Brain microvascular endothelial cell (primary cell): ENCODE results near the gene VWA1.
A peak's percentile ranks its signal among the peaks of the same experiment; 100 is the strongest.

Source experiments
- DNase-seq: peaks from one replicate; pipeline ENCODE4 v3.0.0-alpha.2; 2020
- H3K27ac ChIP-seq: fragments of 250-450 bp; sonication (Bioruptor Pico); 2 replicates; pipeline ENCODE4 v1.5.1; 2020; ENCODE audit warnings: mild to moderate bottlenecking, moderate library complexity
- H3K27me3 ChIP-seq: fragments of 250-450 bp; sonication (Bioruptor Pico); replicated peaks from 2 replicates; pipeline ENCODE4 v1.5.1; 2020; ENCODE audit warnings: mild to moderate bottlenecking
- H3K36me3 ChIP-seq: fragments of 250-450 bp; sonication (Bioruptor Pico); replicated peaks from 2 replicates; pipeline ENCODE4 v1.5.1; 2020; ENCODE audit warnings: mild to moderate bottlenecking
- H3K4me3 ChIP-seq: 2 replicates; pipeline ENCODE4 v1.5.1; 2011; ENCODE audit warnings: low read depth, mild to moderate bottlenecking, control low read depth, low read length, moderate library complexity
- CTCF ChIP-seq: IDR thresholded peaks from 2 replicates; pipeline ENCODE4 v1.5.1; 2011; ENCODE audit warnings: low read depth, mild to moderate bottlenecking, moderate library complexity, low read length, control low read depth, inconsistent platforms; ENCODE audit errors: missing control alignments
- in situ Hi-C: cut with HindIII; loops from 2 replicates; pipeline ENCODE4 v1.10.0; 2017; ENCODE audit warnings: low sequenced_read_pairs, low pct_ligation_motif_present

The VWA1 gene

DNA sequence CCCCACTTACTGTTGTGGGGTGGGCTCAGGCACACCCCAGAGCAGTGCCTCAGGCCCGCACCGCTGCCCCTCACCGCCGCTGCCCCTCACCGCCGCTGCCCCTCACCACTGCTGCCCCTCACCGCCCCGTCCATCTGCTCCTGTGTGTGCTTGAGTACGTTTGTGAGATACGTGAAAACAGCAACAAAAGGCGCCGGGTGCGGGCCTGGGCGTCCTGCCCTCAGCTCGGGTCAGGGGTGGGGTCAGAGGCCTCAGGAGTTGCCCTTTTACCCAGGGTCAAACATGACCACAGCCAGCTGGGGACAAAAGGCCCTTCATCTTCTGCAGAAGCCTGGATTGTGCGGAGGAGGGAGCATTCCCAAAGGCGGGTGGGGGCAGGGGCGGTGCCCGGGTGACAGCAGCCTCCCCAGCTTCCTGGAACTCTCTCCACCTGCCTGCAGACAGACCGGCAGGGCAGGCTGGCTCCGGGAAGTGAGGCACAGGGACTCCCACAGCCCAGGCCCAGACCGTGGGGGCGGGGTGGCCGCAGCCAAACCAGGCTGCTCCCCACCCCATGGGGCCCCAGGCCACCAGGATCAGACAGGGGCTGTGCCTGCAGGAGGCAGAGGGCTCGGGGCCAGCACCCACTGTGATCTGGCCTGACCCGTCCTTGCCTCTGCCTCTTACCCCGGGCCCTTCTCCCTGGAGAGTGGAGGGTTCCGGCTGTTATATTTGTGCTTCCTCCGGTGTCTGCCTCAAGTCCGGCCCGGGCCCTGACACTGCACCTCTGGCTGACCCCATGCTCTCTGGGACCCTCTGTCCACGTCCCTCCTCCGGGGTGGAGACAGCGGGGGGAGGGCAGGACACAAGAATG, 2.3 kb upstream of the VWA1 start:
- no peak for TF ChIP-seq CTCF
- H3K4me3 ChIP-seq = no peak overlapping the region
- no peaks in the 10 kb centered on the region for H3K27me3 ChIP-seq
- H3K36me3 ChIP-seq = no peaks in the 10 kb centered on the region
- in situ Hi-C loops = no loop called here
- DNase-seq = no peak
- H3K27ac ChIP-seq = no peak overlapping the region

GRCh38 chr1:1433804-1434130, 1.7 kb upstream of the VWA1 start:
- no peaks in the 10 kb centered on the region for H3K27me3 ChIP-seq
- no peak overlapping the region for H3K27ac ChIP-seq
- DNase-seq = no peak
- no peak for TF ChIP-seq CTCF
- H3K36me3 ChIP-seq = no peaks in the 10 kb centered on the region
- no peak overlapping the region for H3K4me3 ChIP-seq
- in situ Hi-C loops = no loop called here

- H3K4me3 ChIP-seq = no peak overlapping the region
- no peak for TF ChIP-seq CTCF
- in situ Hi-C loops = no loop called here
- no peaks in the 10 kb centered on the region for H3K36me3 ChIP-seq
- H3K27ac ChIP-seq = no peak overlapping the region
- no peaks in the 10 kb centered on the region for H3K27me3 ChIP-seq
- no peak for DNase-seq
Measured at GRCh38 chr1:1434131-1434823, 1.2 kb upstream of the VWA1 start.

- in situ Hi-C loops = no loop called here
- Histone ChIP-seq H3K36me3 (no peaks in the 10 kb centered on the region), H3K4me3 (no peak overlapping the region), H3K27me3 (no peaks in the 10 kb centered on the region), H3K27ac (no peak overlapping the region)
- no peak for TF ChIP-seq CTCF
- no peak for DNase-seq
Measured at GRCh38 chr1:1434824-1435105, 725 bp upstream of the VWA1 start.

DNA sequence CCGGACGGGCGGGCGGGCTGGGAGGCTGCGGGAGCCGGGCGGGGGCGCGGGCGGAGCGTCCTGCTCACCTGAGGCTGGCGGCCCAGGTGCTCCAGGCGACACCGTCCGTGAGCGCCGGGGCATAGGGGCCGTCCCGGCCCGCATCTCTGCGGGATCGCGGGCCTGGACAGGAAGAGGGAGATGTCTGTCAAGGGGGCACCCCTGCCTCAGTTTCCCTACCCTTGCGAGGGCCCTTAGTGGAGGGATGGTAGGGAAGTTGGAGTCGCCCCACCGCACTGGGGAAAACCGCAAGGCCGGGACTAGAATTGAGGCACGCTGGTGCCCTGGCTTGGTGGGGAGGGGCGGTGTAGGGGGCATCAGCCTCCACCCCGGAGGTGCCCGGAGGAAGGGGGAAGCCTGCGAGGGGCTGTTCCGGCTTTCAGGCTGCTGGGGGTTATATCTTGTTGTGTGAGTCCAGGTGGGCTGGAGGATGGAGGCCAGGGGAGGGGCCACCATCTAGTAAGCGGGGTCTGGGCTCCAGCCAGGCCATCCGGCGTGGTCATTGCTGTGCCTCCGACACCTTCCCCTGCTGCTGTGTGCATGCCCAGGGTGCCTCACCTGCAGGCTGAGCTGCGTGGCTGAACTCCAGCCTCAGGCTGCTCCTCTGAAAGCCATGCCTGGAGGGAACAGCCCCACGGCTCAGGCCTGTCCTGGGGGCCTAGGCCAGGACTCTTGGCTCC, 580 bp downstream of the VWA1 start:
- TF ChIP-seq CTCF = no peak
- H3K36me3 ChIP-seq = no peaks in the 10 kb centered on the region
- H3K27me3 ChIP-seq = no peaks in the 10 kb centered on the region
- no peak for DNase-seq
- H3K4me3 ChIP-seq = peak overlapping the region; percentile 31
- no peak overlapping the region for H3K27ac ChIP-seq
- in situ Hi-C loops = no loop called here
